GM21360 (cell line): ENCODE data around the gene SPOCD1.

ENCODE experiments used
- ATAC-seq: cut with Tn5 transposase; IDR thresholded peaks from one replicate; pipeline ENCODE4 v1.9.1; 2021; ENCODE audit warnings: mild to moderate bottlenecking, moderate library complexity; ENCODE audit not compliant: unreplicated experiment

The SPOCD1 gene

GRCh38 chr1:31815752-31816500 lies at the start of gene SPOCD1:
TSS of gene SPOCD1 (minus strand) at chr1:31816022. CDS start at chr1:31815333, 689 bp downstream.
- ATAC-seq = no peak

- ATAC-seq = no peak
Observed at GRCh38 chr1:31862071-31862470, 46.2 kb upstream of the SPOCD1 start.

GRCh38 chr1:31861346-31861745 lies 45.5 kb upstream of the SPOCD1 start:
- ATAC-seq = no peak

- ATAC-seq = no peak
Observed at GRCh38 chr1:31860581-31860980, 44.8 kb upstream of the SPOCD1 start.

GRCh38 chr1:31859719-31860118 lies 43.9 kb upstream of the SPOCD1 start:
- no peak for ATAC-seq

GRCh38 chr1:31859044-31859443 lies 43.2 kb upstream of the SPOCD1 start:
- ATAC-seq = no peak

GRCh38 chr1:31857863-31858262 lies 42.0 kb upstream of the SPOCD1 start:
- no peak for ATAC-seq

- ATAC-seq = no peak
Observed at GRCh38 chr1:31856140-31856539, 40.3 kb upstream of the SPOCD1 start.

GRCh38 chr1:31855038-31855845 lies 39.4 kb upstream of the SPOCD1 start:
- no peak for ATAC-seq

- no peak for ATAC-seq
Observed at GRCh38 chr1:31849653-31850052, 33.8 kb upstream of the SPOCD1 start.

GRCh38 chr1:31848381-31848897 lies 32.6 kb upstream of the SPOCD1 start:
- no peak for ATAC-seq

- ATAC-seq = no peak
Observed at GRCh38 chr1:31846484-31846883, 30.7 kb upstream of the SPOCD1 start.

GRCh38 chr1:31843506-31843905 lies 27.7 kb upstream of the SPOCD1 start:
- ATAC-seq = no peak

GRCh38 chr1:31839662-31840343 lies 24.0 kb upstream of the SPOCD1 start:
- ATAC-seq = no peak

- ATAC-seq = no peak
Observed at GRCh38 chr1:31837451-31838158, 21.8 kb upstream of the SPOCD1 start.

- no peak for ATAC-seq
Observed at GRCh38 chr1:31836638-31837037, 20.8 kb upstream of the SPOCD1 start.

- ATAC-seq = no peak
Observed at GRCh38 chr1:31835415-31835814, 19.6 kb upstream of the SPOCD1 start.

- no peak for ATAC-seq
Observed at GRCh38 chr1:31834501-31834900, 18.7 kb upstream of the SPOCD1 start.

- ATAC-seq = no peak
Observed at GRCh38 chr1:31831397-31832378, 15.9 kb upstream of the SPOCD1 start.

- ATAC-seq = no peak
Observed at GRCh38 chr1:31830511-31830910, 14.7 kb upstream of the SPOCD1 start.
